CD4-positive, alpha-beta T cell treated with Interferon alpha-2 for 1 hour (primary cell): ENCODE measurements around the gene RABGAP1L.

Source experiments
- DNase-seq, 2 donors: peaks; one replicate each; pipeline ENCODE4 v3.0.0-alpha.2; 2020 to 2022

RABGAP1L gene

DNA sequence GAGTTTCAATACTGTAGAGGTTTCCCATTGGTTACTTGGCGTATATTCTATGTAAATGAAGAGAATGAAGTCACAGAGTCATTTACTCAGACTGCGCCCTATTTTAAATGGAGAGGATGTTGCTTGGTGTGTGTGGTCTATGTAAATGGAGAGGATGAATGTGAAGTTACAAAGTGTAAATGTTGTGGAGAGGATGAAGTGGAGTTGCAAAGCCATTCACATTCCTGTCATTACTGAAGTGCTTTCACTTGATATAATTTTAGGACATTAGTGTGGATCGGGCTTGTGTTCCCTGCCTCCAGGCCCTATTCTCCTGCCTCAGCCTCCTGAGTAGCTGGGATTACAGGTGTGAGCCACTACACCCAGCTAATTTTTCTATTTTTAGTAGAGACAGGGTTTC lies 741.0 kb downstream of the RABGAP1L start:
- no peak for DNase-seq

DNA sequence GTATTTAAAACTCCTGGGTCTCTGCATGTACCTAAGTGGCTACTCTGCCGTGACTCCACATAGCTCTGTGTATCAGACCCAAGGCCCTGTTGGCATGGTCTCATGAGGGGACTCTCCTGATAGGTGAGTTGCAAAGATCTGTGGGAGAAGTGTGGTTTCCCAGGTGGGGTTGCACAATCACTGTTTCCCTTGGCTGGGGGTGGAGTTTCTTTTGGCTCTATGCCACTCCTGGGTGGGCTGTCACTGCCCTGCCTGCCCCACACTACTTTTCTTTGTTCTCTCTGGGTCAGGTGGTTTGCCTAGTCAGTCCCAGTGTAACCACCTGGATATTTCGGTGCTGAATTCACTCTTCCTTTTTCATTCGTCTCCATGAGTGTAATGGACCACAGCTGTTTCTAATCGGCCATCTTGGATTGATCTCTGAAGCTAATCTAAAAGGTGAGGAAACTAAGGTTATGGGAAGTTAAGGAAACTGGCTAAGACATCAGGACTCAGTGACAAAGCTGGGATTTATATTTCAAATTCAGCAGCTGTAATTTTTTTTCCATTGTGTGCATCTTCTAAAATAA lies 743.3 kb downstream of the RABGAP1L start:
- DNase-seq: no peak

DNA sequence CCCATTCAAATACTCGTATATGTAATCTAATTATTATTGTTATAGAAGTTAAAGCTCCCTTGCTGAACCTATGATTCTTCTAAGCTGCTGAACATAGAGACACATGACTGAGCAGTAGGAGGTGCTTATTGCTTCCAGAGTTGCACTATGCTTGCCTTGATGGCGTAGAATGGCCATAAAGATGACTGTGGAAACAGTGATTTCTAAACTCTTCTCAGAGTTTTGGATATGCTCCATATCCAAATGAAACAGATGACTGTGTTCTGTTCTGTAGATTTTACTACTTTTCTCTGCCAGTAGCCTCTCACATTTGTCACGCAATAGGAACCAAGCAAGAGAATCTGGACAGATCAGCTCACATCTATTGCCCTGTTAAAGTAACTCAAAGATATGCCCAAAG lies 752.3 kb downstream of the RABGAP1L start:
- DNase-seq: no peak

DNA sequence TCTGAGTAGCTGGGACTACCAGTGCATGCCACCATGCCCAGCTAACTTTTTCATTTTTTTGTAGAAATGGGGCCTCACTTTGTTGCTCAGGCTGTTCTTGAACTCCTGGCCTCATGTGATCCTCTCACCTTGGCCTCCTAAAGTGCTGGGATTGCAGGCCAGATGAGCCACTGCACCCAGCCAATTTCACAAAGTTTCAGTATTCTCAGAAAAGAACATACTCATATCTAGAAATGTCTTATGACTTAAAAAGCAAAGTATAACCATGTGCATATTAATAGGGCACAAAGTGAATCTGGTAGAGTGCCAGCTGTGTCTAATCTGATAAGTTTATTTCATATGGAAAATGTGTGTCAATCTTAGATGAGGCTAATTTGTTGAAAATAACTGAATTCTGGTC lies 752.9 kb downstream of the RABGAP1L start:
- no peak for DNase-seq

DNA sequence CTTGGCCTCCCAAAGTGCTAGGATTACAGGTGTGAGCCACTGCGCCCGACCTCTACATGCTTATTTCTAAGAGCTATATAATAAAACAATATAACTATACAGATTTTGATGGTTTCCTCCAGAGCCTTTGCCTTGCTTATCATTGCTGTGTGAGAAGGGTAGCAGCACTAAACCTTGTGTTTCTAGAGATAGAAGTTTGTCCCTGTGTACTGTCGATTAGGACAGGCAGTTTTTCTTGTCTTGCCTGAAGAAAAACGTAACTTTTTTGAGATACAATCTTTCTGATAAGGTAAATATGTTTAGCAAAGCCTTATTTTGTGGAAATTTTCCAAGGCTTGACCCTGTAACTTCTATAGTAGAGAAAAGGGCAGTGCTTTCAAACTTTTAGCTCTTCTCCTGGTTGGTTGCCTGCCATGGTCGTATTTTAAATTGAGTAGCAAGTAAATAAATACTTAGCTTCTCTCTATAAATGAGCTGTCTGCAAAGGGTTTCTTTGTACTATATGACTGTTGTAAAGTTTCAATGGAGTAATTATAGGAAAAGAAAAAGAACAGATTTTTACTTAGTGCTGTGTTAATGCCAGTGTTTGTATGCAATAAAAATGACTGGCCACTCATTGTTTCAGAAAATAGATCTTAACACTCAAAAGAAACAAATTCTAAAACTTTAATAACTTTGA lies 754.0 kb downstream of the RABGAP1L start:
- DNase-seq: no peak

DNA sequence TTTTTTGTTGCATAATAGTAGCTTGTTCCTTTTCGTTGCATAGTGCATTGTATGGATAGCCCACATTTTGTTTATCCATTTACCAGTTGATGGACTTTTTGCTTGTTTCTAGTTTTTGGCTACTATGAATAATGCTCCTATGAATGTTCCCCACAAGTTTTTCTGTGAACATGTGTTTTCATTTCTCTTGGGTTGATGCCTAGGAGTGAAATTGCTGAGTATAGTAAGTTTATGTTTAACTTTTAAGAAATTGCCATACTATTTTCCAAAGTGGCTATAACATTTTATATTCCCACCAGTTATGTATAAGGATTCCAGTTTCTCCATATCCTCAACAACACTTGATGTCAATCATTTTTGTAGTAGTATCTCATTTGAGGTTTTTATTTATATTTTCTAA lies 755.7 kb downstream of the RABGAP1L start:
- no peak for DNase-seq

DNA sequence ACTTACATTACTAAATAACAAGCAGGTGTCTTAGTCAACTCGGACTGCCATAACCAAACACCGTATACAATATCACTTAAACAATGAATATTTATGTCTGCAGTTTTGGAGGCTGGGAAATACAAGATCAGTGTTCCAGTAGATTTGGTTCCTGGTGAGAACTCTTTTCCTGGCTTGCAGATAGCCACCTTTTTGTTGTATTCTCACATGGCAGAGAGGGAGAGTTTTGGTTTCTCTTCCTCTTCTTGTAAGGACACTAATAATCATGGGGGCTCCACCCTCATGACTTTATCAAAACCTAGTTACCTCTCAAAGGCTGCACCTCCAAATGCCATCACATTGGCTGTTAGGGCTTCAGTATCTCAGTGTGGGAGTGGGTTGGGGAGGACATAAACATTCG lies 757.5 kb downstream of the RABGAP1L start:
- DNase-seq: peak in 1 of 2 donors; percentile 18

DNA sequence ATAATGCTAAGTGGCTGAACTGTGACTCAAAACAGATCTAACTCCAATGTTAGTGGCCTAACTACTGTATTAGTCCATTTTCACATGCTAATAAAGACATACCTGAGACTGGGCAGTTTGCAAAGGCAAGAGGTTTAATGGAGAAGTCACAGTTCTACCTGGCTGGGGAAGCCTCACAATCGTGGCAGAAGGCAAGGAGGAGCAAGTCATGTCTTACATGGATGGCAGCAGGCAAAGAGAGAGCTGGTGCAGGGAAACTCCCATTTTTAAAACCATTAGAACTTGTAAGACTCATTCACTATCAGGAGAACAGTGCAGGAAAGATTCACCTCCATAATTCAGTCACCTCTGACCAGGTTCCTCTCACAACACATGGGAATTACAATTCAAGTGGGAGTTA lies 760.8 kb downstream of the RABGAP1L start:
- DNase-seq: no peak

DNA sequence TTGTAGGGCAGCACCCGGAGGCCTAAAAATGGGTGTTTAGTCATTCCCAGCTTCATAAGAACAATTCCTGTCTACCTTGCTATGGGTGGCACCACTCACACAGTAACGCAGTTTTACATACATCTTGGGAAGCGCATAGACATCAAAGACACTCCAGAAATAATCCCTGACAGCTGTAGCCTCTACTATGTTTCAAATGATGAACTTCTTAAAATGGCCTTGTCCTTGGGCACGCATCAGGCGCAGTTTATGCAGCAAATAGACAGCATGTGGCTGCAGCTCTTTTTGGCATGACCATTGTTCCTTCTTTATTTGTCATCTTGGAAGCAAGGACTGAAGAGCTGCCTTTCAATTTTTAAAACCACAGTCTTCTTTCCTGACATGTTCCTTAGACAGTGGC lies 762.8 kb downstream of the RABGAP1L start:
- DNase-seq: no peak

DNA sequence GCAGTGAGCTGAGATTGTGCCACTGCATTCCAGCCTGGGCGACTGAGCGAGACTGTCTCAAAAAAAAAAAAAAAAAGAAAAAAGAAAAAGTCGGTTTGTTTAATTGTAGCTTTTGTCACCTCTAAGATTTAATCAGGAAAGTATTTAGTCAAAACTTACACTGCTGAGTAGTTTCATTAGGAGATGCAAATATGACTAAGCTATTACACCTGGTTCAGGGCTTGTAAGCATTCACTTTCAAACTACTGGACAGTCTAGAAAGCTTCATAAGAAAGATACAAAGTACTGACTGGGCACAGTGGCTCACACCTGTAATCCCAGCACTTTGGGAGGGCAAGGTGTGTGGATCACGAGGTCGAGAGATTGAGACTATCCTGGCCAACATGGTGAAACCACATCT lies 764.5 kb downstream of the RABGAP1L start:
- DNase-seq: no peak

DNA sequence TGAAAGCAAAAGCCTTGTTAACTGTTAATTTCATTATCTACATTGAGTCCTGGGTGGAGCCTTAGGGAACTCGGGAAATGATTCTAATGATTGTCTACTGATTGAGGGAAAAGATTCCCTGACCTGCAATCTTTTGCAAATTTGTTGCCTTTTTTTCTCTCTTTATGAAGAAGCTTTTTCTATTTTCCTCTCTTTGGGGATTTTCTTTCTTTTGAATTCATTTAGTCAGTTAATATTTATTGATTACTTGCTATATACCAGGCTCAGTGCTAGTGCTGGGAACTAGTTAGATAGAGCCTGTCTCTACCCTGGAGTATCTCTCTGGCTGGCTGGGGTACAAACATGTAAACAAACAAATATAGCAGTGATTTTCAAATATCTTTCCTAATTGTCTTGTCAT lies 769.2 kb downstream of the RABGAP1L start:
- no peak for DNase-seq

DNA sequence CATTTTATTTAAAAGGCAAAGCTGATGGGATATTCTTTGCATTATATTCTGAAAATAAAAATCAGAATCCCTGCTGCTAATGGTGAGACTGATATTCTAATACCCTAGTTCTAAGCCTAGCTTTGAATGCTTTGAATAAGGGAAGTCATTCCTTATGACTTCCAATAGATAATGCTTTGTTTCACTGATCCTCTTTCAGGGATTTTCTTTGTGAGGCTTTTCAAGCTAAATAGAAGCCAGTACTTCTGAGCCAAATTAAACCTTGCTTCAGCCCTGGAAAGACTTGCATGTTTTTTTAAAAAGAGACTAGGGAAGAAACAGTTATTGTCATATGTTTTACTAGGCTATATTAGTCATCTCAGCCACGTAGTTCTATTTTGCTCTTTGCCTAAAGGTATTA lies 771.9 kb downstream of the RABGAP1L start:
- DNase-seq: no peak

DNA sequence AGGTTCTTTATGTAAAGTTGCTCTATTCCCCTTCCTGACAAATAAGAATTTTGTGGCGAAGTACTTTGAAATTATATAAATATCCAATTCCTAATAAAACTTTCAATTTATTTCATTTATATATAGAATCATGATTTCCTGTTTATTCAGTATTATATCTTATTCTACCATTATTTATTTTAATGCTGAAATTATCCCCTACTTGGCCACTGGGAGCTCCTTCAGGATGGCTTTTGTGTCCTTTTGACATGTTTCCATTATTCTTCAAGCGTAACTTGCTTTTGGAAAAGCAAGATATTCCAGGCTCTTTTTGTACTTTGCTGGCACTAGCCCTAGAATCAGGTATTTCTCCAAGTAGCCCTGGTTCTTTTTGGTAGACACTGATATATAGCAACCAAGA lies 773.3 kb downstream of the RABGAP1L start:
- DNase-seq: no peak

DNA sequence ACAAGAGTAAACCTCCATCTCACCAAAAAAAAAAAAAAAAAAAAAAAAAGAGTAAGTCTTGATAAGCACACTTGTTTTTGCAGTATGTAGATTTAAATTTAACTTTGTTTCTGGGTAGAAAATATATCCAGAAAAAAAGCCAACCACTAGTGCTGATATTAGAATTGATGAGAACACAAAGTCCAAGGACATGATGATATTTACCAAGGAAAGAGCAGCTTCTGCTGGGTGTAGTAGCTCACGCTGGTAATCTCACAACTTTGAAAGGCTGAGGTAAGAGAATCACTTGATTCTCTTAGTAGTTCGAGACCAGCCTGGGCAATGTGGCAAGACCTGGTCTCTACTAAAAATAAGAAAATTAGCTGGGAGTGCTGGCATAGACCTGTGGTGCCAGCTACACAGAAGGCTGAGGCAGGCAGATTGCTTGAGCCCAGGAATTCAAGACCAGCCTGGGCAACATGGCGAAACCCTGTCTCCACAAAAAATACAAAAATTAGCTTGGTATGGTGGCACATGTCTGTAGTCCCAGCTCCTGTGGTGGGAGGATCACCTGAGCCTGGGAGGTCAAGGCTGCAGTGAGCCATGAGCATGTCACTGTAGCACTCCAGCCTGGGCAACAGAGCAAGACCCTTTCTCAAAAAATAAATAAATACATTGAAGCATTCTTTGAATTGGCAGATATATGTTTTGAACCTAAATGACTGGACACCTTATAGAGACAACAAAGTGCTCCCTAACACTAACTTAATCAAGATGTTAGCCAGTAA lies 776.8 kb downstream of the RABGAP1L start:
- no peak for DNase-seq

DNA sequence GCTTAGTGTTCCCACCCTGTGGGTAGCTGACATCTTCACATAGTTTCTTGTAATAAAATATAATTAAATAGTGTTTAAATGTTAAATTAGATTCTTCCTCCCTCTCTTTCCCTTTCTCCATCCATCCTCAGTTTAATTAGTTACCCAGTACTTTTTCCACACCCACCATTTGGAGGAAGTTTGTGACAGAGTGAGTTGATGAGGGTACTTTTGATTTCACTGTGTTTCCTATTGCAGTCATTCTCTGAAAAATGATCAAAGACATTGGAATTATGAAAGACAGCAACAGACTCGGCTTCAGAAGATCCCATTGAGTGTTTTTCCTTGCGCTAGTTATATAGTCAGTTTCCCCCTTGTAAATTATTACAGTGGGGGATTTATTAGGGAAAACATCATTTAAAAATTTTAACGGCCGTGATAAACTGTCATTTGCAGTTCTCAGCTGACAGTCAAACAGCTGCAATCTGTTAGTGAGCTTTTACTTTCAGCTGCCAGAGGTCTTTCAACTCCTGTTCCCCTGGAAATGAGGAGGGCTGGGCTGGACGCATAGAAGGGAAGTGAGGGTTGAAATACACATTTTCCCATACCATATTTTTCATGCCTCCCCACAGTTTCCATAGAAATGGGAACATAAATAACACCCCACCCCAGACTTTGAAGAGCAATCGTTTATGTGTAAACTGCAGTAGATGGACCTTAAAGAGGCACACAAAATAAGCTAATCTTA lies 779.1 kb downstream of the RABGAP1L start:
- DNase-seq: peak in 1 of 2 donors; percentile 2

DNA sequence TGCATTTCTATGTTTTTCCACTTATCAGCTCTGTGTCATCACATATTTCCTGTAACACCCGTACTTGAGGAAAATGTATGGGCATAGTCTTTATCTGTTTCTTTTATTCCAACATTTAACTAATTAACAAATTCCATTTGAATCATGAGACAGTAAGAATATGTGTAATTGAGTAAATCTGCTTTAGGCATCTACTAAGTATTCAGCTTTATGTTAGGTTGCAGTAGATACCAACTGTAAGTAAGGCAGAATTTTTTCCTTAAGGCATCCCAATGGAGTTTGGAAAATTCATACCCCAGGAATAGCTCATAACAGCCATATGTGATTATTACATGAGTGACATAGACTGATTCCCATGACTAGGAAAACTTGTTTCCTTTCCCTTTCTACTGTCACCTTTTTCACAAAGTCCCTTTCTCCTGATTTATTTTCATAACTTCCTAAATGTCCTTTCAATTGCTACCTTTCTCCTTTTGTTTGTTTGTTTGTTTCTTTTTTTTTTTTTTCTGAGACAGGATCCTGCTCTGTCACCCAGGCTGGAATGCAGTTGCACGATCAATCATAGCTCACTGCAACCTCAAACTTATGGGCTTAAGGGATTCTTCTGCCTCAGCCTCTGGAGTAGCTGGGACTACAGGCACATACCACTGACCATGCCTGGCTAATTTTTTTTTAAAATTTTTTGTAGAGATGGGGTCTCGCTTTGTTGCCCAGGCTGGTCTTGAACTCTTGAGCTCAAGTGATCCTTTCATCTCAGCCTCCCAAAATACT lies 780.6 kb downstream of the RABGAP1L start:
- no peak for DNase-seq

DNA sequence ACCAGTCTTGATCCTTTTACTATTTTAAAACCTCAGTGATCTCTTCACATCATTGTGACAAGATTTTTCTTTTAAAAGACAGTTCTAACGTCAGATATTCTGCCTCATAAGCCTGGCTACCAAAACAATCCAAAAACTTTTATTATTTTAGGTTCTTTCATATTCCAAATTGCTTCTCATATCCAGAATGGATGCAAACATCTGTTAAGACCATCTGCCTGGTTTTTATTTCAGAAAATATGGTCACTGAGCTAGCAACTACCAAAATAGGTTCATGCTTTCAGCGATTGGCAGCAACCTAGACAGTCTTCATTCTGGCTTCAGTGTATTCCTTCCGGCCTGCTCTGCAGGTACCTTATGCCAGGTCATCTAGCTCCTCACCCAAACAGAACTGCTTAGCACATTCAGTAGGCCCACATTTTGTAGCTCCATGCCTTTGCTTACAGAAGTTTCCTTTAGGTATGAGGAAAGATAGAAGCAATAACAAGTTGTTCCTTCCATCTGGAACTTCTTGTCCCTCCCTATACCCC lies 781.4 kb downstream of the RABGAP1L start:
- no peak for DNase-seq

DNA sequence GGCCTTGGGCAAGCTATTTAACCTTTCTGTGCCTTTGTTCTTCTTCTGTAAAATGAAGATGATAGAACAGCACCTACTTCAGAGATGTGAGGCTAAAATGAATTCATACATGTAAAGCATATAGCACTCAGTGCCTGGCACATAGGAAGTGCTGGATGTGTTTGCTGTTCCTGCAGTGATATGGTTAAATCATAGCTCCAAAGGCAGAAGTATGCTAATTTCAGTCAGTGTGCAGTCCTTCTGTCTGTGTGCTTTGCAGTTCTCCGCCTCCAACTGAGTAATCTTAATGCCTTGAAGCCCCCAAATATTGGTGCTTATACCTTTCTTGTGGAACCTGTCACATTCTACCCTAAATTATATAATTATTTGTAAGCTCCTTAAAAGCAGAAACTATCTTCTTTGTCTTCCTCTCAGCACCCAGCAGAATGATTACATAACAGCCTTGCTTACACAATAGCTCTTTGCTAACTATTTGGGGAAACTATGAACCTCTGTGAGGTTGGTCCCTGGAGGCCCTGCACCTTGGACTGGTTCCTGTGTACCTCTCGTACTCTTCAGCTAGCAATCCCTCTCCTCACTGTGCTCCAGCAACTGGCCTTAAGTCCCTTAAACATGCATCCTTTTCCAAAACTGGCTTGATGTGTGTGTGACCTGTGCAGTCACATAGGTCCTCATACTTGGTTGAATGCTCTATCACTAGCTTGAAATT lies 783.4 kb downstream of the RABGAP1L start:
- peak in 1 of 2 donors; percentile 14 for DNase-seq

DNA sequence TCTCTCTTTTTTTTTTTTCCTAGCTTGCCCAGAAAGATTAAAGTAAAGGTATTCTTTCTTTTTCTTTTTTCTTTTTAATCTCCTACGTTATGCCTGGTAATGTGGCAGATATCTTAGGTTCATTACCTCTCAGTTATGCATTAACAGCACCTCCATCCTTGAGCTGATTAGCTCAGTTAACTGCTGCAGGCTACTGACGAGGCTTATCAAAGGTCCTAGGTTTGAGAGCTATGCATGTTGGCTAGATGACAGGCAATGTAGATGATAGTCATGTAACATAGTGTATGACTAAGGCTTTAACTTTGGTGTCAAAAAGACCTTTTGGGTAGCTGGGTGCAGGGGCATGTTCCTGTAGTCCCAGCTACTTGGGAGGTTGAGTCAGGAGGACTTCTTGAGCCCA lies 786.7 kb downstream of the RABGAP1L start:
- DNase-seq: no peak

DNA sequence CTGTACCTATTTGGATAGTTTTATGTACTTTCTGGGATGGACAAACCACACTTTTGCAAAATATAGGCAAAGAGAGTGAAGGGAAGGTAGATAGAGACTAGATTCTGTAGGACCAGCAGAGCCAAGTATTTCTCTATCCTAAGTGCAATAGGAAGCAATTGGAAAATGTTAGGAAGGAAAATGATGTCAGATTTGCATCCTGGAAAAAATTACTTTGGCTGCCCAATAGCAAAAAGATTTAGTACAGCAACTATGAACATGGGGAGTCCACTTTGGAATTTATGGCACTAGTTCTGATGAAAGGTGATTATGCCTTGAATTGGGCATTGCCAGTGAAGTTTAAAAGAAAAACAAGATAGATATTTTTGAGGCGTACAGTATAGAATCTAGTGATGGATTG lies 789.7 kb downstream of the RABGAP1L start:
- DNase-seq: no peak

DNA sequence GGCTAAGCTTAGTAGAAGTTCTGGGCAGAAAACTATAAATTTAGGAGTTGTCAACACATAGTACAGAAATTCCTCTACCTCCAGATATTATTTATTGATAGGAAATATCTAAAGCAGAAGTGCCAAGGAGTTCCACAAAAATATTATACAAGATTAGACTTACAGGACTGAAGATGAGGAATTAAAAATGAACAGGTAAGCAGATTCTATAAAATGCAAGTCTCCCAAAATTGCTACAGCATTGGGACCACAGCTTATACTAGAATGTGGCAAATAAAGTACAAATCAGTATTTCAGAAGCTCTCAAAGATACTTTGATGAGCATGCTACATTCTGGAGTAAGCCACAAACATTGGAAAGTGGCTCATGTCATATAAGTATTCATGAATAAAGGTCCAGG lies 790.3 kb downstream of the RABGAP1L start:
- no peak for DNase-seq
